ENCODE measurements around the gene KIF26A.

GRCh38 chr14:104092931-104093365 is 45.4 kb upstream of the KIF26A start:
- TF ChIP-seq, protein P1, sequence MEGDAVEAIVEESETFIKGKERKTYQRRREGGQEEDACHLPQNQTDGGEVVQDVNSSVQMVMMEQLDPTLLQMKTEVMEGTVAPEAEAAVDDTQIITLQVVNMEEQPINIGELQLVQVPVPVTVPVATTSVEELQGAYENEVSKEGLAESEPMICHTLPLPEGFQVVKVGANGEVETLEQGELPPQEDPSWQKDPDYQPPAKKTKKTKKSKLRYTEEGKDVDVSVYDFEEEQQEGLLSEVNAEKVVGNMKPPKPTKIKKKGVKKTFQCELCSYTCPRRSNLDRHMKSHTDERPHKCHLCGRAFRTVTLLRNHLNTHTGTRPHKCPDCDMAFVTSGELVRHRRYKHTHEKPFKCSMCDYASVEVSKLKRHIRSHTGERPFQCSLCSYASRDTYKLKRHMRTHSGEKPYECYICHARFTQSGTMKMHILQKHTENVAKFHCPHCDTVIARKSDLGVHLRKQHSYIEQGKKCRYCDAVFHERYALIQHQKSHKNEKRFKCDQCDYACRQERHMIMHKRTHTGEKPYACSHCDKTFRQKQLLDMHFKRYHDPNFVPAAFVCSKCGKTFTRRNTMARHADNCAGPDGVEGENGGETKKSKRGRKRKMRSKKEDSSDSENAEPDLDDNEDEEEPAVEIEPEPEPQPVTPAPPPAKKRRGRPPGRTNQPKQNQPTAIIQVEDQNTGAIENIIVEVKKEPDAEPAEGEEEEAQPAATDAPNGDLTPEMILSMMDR (IDR thresholded peaks at IDR 0.05; ENCODE audit: insufficient read depth, low read length, poor library complexity, severe bottlenecking) = no peak
- no peak for TF ChIP-seq EZH2phosphoT487 (conservative IDR thresholded peaks at IDR 0.05; ENCODE audit: low read length)
